Mesodermal cell (in vitro differentiated cells): ENCODE measurements around the gene MPPED1.

Experiments
- H3K27ac ChIP-seq: 2 replicates; pipeline ENCODE4 v1.7.0; 2013; ENCODE audit warnings: mild to moderate bottlenecking, low read depth, low read length, moderate library complexity; ENCODE audit not compliant: severe bottlenecking
- H3K36me3 ChIP-seq: 2 replicates; pipeline ENCODE4 v1.7.1; 2013; ENCODE audit warnings: mild to moderate bottlenecking, low read length, moderate library complexity; ENCODE audit not compliant: control insufficient read depth, insufficient read depth
- H3K4me1 ChIP-seq: one replicate; pipeline ENCODE4 v1.7.1; 2013; ENCODE audit warnings: mild to moderate bottlenecking, low read length; ENCODE audit not compliant: insufficient read depth, control insufficient read depth, poor library complexity, severe bottlenecking
- H3K4me3 ChIP-seq: 2 replicates; pipeline ENCODE4 v1.7.0; 2013; ENCODE audit warnings: low read length, control low read depth, mild to moderate bottlenecking; ENCODE audit not compliant: insufficient read depth, poor library complexity, severe bottlenecking; ENCODE audit errors: extremely low read depth
- H3K9me3 ChIP-seq: 2 replicates; pipeline ENCODE4 v1.7.1; 2013; ENCODE audit warnings: mild to moderate bottlenecking, low read length, moderate library complexity; ENCODE audit not compliant: control insufficient read depth
- WGBS, 2 experiments: methylation state at CpG; one replicate each; pipeline ENCODE4 v1.1.5; 2013; ENCODE audit warnings: missing lambda C conversion rate in 2 of 2; ENCODE audit not compliant: insufficient coverage in 2 of 2; 5-methylcytosine and 5-hydroxymethylcytosine counted together

Gene MPPED1

GRCh38 chr22:43537019-43537585, 125.3 kb downstream of the MPPED1 start:
- H3K9me3 ChIP-seq, result no peaks in the 10 kb centered on the region
- no peaks in the 10 kb centered on the region for H3K4me1 ChIP-seq
- WGBS, 2 experiments, result 79 to 90% methylated on average over 8 to 10 of the region's 14 CpGs
- no peaks in the 10 kb centered on the region for H3K36me3 ChIP-seq
- H3K4me3 ChIP-seq, result no peak overlapping the region
- no peak overlapping the region for H3K27ac ChIP-seq

GRCh38 chr22:43539572-43540528, 128.0 kb downstream of the MPPED1 start:
- Histone ChIP-seq H3K4me1 (no peaks in the 10 kb centered on the region), H3K4me3 (no peak overlapping the region), H3K27ac (no peak overlapping the region), H3K9me3 (no peaks in the 10 kb centered on the region), H3K36me3 (no peaks in the 10 kb centered on the region)
- WGBS, 2 experiments, result 90 to 91% methylated on average over 27 to 29 of the region's 31 CpGs

- Histone ChIP-seq H3K36me3 (no peaks in the 10 kb centered on the region), H3K4me3 (no peak overlapping the region), H3K27ac (no peak overlapping the region), H3K4me1 (no peaks in the 10 kb centered on the region), H3K9me3 (no peaks in the 10 kb centered on the region)
- 70 to 86% methylated on average over 2 to 3 of the region's 4 CpGs for WGBS, 2 experiments
Observed at GRCh38 chr22:43540529-43540923, 128.7 kb downstream of the MPPED1 start.

- Histone ChIP-seq H3K27ac (no peak overlapping the region), H3K4me1 (no peaks in the 10 kb centered on the region), H3K36me3 (no peaks in the 10 kb centered on the region), H3K9me3 (no peaks in the 10 kb centered on the region), H3K4me3 (no peak overlapping the region)
- WGBS, 2 experiments, result 86 to 89% methylated on average over 1 to 3 of the region's 6 CpGs
Observed at GRCh38 chr22:43541022-43541421, 129.2 kb downstream of the MPPED1 start.

- Histone ChIP-seq H3K27ac (no peak overlapping the region), H3K4me3 (no peak overlapping the region), H3K4me1 (no peaks in the 10 kb centered on the region), H3K9me3 (no peaks in the 10 kb centered on the region), H3K36me3 (no peaks in the 10 kb centered on the region)
- WGBS, 2 experiments, result 89 to 91% methylated on average over 15 to 18 of the region's 18 CpGs
Observed at GRCh38 chr22:43541462-43542407, 129.9 kb downstream of the MPPED1 start.

- H3K4me3 ChIP-seq, result no peak overlapping the region
- no peaks in the 10 kb centered on the region for H3K4me1 ChIP-seq
- H3K36me3 ChIP-seq, result no peaks in the 10 kb centered on the region
- WGBS, 2 experiments, result 93 to 94% methylated on average over 20 to 22 of the region's 23 CpGs
- H3K27ac ChIP-seq, result no peak overlapping the region
- H3K9me3 ChIP-seq, result no peaks in the 10 kb centered on the region
Observed at GRCh38 chr22:43542681-43543521, 131.1 kb downstream of the MPPED1 start.

GRCh38 chr22:43543522-43544288, 131.9 kb downstream of the MPPED1 start:
- H3K4me1 ChIP-seq, result no peaks in the 10 kb centered on the region
- no peak overlapping the region for H3K27ac ChIP-seq
- H3K9me3 ChIP-seq, result no peaks in the 10 kb centered on the region
- H3K36me3 ChIP-seq, result no peaks in the 10 kb centered on the region
- WGBS, 2 experiments, result 83 to 88% methylated on average over 8 to 10 of the region's 12 CpGs
- H3K4me3 ChIP-seq, result no peak overlapping the region

- Histone ChIP-seq H3K9me3 (no peaks in the 10 kb centered on the region), H3K27ac (no peak overlapping the region), H3K36me3 (no peaks in the 10 kb centered on the region), H3K4me3 (no peak overlapping the region), H3K4me1 (no peaks in the 10 kb centered on the region)
- 94% methylated on average over 3 of the region's 4 CpGs; no CpG with 5 or more reads in 1 of the 2 experiments for WGBS, 2 experiments
Observed at GRCh38 chr22:43544289-43544673, 132.5 kb downstream of the MPPED1 start.

GRCh38 chr22:43546186-43546585, 134.4 kb downstream of the MPPED1 start:
- WGBS, 2 experiments, result 97 to 100% methylated on average over 3 to 5 of the region's 5 CpGs
- Histone ChIP-seq H3K4me1 (no peaks in the 10 kb centered on the region), H3K9me3 (no peaks in the 10 kb centered on the region), H3K27ac (no peak overlapping the region), H3K36me3 (no peaks in the 10 kb centered on the region), H3K4me3 (no peak overlapping the region)
